Central memory CD4-positive, alpha-beta T cell (primary cell): ENCODE results near the gene SNX19.
A peak's percentile ranks its signal among the peaks of the same experiment; 100 is the strongest.
"Not testable (repeated sequence)": the region's sequence is repeated elsewhere in the genome, so short reads cannot be mapped to it uniquely, and the experiment has no call there.

ENCODE experiments used
- DNase-seq: peaks from one replicate; pipeline ENCODE4 v3.0.0; 2022
- total RNA-seq, 3 experiments: gene quantifications; one replicate each; lab custom pipeline; 2026; lab: John Stamatoyannopoulos, UW

The SNX19 gene, protein sequence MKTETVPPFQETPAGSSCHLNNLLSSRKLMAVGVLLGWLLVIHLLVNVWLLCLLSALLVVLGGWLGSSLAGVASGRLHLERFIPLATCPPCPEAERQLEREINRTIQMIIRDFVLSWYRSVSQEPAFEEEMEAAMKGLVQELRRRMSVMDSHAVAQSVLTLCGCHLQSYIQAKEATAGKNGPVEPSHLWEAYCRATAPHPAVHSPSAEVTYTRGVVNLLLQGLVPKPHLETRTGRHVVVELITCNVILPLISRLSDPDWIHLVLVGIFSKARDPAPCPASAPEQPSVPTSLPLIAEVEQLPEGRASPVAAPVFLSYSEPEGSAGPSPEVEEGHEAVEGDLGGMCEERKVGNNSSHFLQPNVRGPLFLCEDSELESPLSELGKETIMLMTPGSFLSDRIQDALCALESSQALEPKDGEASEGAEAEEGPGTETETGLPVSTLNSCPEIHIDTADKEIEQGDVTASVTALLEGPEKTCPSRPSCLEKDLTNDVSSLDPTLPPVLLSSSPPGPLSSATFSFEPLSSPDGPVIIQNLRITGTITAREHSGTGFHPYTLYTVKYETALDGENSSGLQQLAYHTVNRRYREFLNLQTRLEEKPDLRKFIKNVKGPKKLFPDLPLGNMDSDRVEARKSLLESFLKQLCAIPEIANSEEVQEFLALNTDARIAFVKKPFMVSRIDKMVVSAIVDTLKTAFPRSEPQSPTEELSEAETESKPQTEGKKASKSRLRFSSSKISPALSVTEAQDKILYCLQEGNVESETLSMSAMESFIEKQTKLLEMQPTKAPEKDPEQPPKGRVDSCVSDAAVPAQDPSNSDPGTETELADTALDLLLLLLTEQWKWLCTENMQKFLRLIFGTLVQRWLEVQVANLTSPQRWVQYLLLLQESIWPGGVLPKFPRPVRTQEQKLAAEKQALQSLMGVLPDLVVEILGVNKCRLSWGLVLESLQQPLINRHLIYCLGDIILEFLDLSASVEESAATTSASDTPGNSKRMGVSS
- 89.0 to 130 (median 116) reads per million in 3 experiments for total RNA-seq

DNA sequence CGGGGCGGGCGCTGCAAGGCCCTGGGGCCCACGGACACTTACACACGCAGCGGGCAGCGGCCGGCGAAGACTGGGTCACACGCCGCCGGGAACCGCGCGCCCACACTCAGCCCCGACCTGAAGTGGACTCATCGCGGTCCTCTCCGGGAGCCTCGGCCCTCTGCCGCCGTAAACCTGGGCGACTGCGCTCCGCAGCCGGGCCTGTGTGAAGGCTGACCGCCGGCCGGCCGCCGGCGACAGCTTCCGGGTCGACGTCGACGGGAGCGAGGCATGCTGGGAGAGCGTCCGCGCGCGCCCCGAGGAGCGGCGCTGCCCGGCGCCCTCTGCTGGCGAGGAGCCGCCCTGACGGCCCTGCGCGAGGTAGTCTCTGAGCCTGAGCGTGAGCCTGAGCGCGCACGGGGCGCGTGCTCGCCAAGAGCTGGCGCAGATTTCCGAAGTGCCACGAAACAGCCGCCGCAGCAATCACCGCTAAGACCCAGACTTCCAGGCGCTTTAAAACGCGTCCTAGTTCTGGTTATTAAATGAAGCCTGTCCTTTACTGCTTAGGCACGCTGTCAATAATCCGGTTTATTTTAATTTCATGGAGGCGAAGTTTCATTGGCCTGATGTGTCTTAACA, at the start of gene SNX19:
TSS of gene SNX19 (minus strand) at position 242 of the 618 bp plus-strand sequence. CDS start 540 bp downstream, outside the sequence.
- peak; percentile 88 for DNase-seq

DNA sequence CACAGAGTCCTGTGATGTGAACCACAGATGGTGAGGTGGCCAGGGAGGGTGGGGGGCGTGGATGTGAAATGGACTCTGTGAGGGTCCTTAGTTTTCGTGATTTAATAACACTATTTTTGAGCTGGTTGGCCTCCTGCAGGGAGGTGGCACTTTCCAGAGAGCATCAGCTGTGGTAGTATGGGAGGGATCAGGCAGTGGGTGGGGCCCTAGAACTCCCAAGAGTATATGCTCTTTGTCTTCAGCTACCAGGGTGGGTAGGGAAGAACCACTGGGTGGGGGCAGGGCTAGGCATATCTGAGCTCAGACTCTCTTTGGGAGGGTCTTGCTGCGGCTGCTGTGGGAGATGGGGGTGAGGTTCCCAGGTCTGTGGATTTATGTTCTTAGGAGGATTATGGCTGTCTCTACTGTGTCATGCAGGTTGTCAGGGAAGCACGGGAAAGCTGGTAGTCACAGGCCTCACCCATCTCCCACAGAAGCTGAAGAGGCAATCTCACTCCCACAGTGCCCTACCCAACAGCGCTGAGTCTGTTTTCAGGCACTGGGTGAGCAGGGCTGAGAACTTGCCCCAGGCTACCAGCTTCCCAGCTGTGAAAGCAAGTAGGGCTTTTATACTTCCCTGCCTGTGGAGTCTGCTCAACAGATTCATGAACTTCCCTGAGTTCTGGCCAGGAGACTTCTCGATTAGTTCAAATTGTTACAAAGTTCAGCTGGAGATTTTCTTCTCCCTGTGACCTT, 47.9 kb upstream of the SNX19 start:
- DNase-seq: no peak

DNA sequence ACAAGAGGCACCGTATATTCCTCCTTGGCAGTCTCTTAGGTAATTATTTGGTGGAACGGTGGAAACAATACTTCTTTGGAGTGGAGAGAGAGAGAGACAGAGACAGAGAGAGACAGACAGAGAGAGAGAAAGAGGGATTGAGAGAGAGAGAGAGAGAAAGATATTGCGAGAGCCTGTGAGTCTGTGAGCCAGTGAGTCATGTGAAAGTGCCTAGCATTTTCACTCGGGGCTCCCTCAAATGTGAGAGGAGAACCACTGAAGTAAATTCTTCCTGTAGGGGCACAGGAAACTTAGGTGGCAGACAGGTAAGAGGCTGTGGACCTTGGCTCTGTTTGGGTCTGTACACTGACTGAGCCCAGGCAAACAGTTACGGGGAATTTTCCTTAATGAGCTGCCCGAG, 31.6 kb upstream of the SNX19 start:
- DNase-seq: no peak

DNA sequence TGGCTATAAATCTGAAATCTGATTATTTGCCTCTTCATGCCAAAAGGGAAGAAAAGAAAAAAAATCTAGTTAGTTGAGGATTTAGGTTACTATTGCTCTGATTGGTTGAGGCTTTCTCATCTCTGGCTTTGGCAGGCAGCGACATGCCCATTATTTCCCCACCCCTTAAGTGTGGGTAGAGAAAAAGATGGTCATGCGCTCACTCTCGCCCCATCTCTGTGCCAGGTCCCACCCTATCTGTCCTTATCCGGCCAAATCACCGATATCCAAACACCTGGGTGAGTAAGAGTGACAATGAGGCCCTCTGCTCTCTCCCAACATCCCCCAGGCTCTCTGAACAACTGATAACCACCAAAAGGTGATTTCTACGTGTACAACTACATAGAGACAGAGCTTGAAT, 31.2 kb upstream of the SNX19 start:
- DNase-seq: no peak

DNA sequence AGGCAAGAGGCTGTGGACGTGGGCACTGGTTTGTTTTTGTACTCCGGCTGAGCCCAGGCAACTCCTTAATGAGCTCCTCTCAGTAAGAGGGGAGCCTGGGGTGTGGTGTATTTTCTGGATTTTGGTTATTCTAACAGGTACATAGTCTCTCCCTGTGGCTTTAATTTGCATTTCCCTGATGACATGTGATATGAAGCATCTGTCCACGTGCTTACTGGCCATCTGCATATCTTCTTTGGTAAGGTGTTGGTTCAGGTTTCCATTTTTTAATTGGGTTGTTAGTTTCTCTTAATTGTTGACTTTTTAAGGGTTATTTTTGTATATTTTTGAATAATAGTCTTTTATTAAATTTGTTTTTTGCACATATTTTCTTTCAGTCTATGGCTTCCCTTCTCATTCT, 30.8 kb upstream of the SNX19 start:
- DNase-seq: no peak

DNA sequence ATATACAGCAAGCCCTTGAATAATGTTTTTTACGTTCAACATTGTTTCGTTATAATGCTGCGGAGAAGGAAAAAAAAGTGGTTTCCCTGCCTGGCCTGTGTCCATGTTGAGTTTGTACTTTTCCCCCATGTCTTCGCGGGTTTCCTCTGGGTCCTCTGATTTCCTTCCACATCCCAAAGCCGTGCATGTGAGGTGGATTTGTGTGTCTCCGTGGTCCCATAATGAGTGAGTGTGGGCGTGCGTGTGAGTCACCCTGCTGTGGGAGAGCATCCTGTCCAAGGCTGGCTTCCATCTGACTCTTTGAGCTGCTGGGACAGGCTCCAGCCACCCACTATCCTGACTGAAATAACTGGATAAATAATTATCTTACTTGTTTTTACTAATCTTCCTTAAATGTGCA, 29.6 kb upstream of the SNX19 start:
- no peak for DNase-seq

DNA sequence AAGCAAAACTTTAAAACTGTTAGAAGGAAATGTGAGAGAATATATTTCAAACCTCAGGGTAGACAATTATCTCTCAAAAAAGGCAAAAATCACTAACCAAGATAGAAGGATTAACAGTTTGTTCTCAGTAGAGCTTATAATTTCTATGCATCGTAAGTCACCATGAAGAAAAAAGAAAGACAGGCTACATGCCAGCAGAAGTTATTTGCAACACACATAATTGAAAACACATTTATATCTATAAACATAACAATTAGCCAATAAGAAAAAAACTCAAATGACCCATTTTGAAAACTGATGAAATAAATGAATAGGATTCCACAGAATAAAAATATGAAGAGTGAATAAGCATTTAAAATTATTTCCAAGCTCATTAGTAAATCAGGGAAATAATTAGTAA, 24.4 kb upstream of the SNX19 start:
- DNase-seq: no peak

DNA sequence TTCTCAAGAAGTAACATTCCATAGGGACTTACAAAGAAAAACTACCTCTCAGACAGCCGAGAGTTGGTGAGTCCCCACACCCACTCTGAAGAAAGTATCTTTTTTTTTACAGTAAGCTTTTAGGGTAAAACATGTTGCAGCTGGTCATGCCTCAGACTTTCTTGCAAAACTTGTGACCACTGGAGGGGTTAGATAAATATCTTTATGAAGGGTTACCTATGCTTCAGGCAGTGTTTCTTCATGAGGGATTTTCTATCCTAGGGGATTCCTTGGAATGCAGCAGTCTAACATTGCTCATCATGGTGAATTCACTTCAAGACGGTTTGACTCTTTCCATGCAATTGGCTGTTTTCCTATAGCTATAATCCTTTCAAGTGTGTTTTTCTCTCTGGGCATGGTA, 20.8 kb upstream of the SNX19 start:
- no peak for DNase-seq

DNA sequence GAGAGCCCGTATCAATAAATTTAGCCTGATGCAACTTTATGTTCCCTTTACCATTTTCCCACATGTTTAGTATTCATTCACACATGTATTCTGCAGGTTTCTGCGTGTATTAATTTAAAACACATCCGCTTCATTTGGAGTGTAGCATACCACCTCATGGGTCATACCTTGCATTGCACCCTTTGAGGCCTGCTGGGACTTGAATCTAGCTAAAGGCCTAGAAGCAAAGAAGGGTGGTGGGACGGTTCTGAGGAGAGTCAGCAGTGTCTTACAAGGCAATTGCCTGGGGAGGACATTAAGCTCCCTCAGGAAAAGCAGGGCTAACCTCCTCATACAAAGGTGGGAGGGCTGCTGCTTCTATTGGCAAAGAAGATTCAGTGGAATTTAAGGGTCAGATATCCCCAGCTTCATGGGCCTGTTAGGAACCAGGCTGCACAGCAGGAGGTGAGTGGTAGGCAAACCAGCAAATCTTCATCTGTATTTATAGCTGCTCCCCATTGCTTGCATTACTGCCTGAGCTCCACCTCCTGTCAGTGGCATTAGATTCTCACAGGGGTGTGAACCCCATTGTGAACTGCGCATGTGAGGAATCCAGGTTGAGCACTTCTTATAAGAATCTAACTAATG, 15.9 kb upstream of the SNX19 start:
- no peak for DNase-seq

DNA sequence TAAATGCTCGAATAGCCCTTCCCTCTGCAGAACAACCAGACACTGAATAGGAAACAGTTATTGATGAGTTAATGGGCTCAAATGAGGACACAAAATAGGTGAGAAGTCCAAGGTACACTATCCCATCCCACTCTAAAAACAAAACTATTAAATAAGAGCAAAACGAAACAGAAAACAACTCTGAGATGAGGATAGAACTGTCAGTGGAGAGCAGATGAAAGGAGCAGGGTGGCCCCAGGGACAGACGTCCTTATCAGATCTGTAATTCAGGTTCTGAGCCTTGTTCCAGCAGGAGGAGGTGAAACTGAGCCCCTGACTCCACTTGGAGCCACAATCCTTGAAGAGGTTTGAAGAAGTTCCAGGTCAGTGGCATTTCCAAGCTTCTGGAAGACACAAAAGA, 8.5 kb upstream of the SNX19 start:
- DNase-seq: no peak

DNA sequence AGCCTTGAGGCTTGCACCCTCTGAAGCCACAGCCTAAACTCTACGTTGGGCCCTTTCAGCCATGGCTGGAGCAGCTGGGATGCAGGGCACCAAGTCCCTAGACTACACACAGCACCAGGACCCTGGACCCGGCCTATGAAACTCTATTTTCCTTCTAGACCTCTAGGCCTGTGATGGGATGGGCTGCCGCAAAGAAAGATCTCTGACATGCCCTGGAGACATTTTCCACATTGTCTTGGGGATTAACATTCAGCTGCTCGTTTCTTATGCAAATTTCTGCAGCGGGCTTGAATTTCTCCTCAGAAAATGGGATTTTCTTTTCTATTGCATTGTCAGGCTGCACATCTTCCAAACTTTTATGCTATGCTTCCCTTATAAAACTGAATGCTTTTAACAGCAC, 4.3 kb upstream of the SNX19 start:
- not testable (repeated sequence) for DNase-seq

DNA sequence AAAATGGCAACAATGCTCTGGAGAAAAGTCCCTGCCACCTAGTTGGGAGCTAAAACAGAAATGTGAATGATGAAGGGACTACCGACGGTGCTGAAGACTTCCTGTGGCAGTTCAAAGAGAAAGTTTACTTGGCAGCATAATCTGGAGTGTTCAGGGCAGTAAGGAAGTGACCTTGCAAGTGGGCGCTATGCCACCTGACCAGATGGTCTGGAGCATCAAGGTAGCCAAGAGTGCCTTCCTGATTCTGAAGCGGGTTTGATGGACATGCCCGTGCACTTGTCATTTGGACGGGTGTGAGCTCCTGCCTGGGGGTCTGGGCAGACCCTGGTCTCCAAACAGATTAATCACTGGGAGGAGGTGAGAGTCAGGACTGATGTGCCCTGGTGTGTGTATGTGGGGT, 1.8 kb upstream of the SNX19 start:
- DNase-seq: no peak

DNA sequence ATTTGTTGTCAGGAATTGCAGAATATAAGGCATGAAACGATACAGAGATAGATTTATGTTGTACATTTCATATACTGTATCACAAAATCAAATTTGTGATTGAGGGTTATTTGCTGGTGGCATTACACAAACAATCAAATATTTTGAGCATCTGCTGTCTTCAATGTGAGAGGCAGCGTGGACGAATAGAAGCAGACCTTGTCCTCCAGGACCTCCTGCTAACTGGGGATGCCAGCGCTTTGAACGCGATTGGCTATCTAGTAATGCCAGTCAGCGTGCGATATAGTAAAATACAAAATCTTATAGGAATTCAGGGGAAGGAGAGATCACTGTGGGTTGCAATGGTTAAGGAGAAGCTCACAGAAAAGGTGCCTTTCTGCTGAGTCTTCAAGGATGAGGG, 631 bp upstream of the SNX19 start:
- no peak for DNase-seq

DNA sequence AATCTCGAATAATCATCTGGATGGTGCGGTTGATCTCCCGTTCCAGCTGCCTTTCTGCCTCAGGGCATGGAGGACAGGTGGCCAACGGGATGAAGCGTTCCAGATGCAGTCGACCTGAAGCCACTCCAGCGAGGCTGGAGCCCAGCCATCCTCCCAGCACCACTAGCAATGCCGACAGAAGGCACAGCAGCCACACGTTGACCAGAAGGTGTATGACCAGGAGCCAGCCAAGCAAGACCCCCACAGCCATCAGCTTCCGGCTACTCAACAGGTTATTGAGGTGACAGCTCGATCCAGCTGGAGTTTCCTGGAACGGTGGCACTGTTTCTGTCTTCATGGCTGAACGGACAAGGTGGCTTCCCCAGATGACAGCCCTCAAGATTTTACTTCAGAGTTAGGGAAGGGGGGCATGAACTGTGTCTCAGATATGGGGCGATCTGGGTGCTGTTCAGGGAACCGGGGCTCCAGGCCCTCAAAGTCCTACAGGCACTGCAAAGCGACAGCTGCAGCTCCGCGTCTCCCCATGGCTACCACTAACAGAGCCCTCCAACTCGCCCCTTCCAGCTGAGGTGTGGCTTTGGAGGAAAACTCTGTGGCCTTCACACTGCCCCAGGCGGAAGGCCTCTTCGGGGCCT, 559 bp downstream of the SNX19 start:
- DNase-seq: no peak

DNA sequence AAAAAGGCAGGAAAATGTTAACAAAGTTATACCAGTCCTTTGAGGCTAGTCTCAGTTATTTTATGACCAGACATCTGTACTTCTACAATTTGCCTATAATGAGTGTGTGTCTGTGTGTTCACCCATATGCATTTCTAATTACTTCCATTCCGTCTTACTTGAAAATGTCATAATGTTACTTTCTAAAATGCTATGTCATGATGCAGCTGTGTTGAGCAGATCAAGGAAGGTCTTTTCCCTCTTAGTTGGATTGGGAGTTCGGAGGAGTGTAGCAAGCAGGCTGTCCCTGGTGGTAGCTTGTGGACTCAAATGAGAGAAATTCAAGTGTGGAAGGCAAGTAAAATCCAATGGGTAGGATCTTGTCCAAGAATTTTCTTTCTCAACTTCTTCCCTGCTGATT, 3.0 kb downstream of the SNX19 start:
- DNase-seq: no peak

DNA sequence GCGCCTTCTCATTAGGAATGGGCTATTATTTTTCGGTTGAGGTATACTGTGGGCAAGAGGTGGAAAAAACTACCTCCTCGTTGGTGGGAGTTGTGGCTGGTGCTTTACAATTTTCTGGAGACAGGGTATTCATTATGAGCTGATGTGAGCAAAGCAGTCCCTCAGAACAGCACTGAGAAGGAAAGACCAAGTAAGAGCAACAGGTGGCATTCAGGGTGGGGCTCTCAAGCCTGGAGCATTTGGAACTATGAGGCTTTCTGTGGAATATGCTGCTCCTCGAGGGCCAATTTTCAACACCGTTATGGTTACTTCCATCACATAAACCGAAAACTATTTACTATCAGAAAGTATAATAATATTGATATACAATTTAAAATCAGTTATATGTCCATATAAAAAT, 3.7 kb downstream of the SNX19 start:
- no peak for DNase-seq

DNA sequence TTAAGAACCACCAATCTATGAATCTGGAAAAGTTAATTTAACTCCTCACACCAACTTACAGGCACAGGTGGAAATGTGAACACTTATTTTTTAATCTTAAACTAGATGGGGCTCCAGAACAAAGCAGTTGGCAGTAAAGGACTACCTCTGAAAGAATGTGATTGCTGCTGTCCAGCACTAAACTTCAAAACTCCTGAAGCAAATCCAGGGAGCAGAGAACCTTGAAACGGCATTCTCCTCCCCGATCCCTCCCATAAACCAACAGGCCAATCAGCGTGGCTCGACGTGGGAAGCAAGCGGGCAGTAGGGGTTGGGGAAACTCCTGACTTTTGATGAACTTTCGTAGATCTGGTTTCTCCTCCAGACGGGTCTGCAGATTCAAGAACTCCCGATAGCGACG, 5.0 kb downstream of the SNX19 start:
- no peak for DNase-seq

DNA sequence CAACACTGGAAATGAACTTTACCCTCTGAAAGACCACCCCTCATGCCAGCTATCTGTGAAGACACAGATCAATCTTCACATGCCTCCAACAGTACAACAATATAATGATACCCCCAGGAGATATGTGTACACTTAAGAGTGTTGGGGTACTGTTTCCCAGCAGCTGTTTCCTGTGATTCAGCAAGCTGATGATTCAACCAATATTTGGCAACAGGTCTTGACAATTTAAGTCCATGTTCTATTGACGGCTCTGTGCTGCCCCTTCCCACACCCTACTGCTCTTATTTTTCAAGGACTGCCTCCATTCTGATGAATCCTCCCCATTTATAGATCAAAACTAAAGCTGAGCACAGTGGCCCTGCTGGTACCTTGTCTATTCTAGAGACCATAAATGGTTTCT, 6.6 kb downstream of the SNX19 start:
- DNase-seq: no peak

DNA sequence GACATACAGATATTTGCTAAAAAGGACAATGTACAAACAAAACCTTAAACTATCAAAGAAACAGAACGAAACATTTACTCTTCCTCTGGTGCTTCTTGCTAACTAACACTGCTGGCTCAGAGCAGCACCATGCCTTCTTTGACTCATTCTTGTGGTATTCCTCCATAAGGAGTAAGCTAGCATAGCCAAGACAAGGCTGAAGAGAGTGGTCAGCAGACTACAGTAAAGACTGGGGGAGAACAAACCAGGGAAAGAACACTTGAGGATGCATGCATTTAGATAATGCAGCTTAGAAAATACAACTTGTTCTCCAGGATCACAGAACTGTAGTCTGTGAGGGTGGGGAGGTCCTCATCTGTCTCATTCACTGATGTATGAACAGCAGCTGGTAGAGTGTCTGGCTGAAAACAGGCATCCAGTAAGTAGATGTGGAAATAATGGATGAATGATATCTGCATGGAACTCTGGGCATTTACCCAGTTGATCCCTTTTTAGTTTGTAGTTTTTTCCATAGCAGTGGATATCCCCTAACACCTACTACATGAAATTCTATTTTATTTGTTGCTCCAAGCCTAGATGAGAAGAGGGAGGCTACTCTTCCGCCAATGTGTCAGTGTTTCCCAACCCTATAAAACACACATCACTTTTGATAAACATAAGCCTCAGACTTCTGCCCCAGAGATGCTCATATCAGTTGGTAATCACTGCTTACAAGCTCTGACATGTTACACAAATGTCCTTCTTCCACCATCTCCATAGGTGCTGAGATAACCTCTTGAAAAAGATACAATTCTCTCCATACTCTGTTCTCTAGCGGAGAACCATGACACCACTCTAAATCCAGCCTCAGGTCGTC, 7.3 kb downstream of the SNX19 start:
- DNase-seq: no peak

DNA sequence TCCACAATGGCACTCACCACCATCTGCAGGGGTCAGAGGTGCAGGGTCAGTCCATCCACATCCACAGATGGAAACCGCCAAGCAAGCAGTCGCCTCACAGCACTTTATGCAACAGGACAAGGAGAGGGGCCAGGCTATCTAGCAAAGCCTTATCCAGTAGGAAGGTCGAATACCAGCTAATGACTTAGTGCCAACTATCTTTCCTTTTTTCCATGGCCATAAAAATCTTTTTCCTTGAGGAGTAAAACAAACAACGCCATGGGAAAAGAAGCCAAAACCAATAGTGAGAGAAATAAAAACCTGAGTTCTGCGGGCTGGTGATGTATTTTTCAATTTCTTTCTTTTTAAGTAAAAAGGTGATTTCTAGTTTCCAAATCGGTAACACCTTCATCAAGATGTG, 8.2 kb downstream of the SNX19 start:
- no peak for DNase-seq

DNA sequence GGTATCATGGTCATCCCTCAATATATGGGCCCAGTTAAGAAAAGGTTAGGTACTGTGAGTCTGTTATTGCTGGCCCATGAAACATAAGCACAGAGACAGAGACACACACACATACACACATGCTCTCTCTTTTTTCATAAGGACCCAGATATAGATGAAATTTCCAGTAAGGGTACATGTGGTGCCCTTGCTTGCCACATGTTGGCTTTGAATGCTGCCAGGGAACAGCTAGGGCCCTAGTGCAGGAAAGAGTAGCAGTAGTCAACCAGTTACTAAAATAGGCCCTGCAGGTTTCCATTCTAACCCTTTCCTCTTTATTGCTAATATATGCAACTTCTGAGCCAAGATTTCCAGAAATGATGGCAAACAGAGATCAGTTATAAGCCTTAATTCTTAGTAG, 9.1 kb downstream of the SNX19 start:
- no peak for DNase-seq
